GM19023 (cell line): ENCODE data around the gene TPD52L1.

ENCODE experiments used
- ATAC-seq: cut with Tn5 transposase; IDR thresholded peaks from one replicate; pipeline ENCODE4 v1.9.1; 2021; ENCODE audit warnings: mild to moderate bottlenecking, moderate library complexity; ENCODE audit not compliant: unreplicated experiment

Gene TPD52L1

GRCh38 chr6:125236536-125237327, 83.2 kb downstream of the TPD52L1 start:
- ATAC-seq: no peak

- no peak for ATAC-seq
Measured at GRCh38 chr6:125237764-125238163, 84.2 kb downstream of the TPD52L1 start.

DNA sequence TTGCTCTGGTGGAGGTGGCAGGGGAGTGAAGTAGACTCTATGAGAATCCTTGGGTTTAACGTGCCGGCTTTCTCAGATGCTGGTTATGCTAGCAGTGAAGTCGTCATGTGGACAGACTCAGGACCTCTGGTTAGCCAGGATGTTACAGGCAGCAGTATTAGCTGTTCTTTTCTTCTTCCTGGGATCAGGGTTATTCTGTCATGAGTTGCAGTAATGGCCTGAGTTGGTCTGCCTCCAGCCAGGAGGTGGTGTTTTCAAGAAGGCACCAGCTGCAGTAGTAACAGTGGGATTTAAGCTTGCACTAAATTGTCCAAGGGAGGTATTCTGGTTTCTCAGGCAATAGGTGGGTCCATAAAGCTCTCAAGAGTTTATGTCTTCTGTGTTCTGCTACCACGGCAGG, 91.5 kb downstream of the TPD52L1 start:
- no peak for ATAC-seq

DNA sequence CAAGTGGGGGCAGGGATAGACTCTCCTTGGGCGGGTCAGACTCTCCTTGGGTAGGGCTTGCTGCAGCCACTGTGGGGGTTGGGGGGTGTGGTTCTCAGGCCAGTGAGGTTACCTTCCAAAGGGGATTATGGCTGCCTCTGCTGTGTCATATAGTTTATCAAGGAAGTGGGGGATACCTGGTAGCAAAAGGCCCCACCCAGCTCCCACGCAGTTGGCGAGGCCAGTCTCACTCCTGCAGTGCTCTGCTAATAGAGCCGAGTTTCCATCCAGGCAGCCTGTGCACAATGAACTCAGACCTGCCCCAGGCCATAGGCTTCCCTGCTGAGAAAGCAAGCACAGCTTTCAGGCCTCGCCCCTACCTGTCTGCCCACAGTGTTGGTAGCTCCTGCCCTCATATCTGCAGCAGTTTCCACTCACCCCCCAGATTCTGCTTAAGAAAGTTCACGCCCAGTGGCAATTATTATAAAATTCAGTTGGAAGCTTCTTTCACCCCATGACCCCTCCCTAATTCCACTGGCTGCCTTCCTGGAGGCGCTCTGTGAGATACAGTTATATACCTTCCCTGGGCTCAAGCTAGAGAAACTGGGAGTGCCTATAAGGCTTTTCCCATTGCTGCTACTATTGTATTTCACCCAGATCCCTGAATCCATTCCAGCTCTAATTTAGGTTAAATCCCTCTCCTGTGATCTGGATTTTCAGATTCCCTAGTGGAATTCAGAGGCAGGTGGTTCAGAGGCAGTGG, 92.1 kb downstream of the TPD52L1 start:
- no peak for ATAC-seq

GRCh38 chr6:125246566-125246965, 93.0 kb downstream of the TPD52L1 start:
- no peak for ATAC-seq

- no peak for ATAC-seq
Measured at GRCh38 chr6:125248136-125248535, 94.6 kb downstream of the TPD52L1 start.

- ATAC-seq: no peak
Measured at GRCh38 chr6:125250511-125250910, 96.9 kb downstream of the TPD52L1 start.

GRCh38 chr6:125251516-125252220, 98.1 kb downstream of the TPD52L1 start:
- ATAC-seq: no peak

DNA sequence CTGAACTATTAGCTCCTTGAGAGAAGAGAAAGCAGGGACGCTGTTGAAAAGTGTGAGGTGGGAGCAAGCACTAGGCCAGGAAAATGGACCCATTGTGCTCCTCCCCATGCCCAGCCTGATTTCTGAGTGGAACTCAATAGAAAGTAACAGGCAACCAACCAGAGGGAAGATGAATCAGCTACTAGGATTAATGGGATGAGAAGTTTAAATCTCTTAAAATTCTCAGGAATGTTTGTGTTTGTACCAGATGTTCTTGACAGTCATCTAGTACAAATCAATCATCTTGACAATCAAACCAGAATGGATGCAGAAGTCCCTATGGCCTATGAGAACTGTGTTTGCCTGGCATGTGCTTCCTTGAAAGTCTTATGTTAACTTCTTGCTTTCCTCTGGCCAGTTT, 99.3 kb downstream of the TPD52L1 start:
- ATAC-seq: no peak

- ATAC-seq: no peak
Measured at GRCh38 chr6:125253881-125254280, 100.3 kb downstream of the TPD52L1 start.

DNA sequence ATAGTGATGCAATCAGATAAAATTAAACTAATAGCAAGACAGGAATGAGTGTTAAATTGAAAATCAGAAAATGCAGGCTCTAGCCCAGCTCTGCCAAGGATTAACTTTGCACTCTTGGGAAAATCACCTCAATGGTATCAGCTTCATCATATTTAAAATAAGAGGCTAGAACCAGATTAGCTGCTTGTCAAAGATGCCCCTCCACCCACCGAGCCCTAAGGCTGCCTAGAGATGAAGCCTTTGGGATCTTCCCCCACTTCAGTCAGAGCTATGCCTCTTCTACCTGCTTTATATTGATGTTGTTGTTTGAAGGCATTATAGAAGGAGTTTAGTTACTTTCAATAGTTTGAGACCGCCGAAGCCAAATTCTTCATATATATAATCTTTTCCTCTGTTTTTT, 100.7 kb downstream of the TPD52L1 start:
- no peak for ATAC-seq

GRCh38 chr6:125255201-125255600, 101.6 kb downstream of the TPD52L1 start:
- no peak for ATAC-seq

DNA sequence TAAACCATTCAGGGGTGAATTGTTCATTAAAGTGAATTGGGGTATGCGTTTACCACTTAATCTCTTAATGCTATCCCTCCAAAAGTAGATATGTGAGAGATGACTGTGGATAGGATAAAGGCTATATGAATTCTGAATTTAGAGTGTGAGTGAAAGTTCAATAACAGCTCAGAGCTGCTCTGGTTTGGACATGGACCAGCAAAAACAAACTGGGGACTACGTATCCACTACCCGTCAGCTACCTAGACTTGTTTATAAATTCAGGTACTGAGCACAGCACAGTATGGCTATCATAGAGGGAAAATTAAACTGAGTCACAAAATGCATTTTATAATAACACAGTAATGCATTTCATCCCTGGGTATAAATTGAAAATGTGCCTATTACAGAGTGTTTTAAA, 103.8 kb downstream of the TPD52L1 start:
- ATAC-seq: no peak

DNA sequence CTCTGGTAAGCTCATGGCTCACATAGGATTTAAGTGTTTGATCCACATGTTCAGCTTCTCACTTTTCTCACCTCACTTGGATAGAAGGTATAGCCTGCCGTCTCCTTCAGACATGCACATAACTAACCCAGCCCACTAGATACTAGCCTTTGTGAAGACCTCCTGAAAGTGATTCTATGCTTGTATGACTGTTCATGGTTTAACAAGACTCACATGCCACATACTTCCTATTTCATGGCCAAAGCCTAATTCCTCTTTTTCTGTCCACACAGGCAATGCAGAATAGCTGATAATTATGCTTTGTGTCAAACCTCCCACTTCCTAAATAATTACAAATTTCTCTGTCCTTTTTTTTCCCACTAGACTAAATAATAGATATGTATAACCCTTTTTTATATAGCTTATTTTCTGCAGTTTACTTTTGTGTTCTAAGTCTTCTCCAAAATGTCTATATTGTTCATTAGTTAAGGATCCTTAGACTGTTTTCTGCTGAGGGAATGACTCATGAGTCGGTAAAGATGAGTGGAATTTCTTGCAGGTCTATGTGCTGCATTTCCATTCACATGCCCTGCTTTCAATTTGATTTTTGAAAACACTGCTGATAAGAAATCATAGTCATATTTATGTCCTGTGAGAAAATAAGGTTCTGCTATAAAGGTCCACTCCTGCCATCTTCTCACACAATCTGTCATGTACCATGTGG, 105.2 kb downstream of the TPD52L1 start:
- no peak for ATAC-seq

GRCh38 chr6:125259354-125259736, 105.8 kb downstream of the TPD52L1 start:
- ATAC-seq: no peak

GRCh38 chr6:125262016-125263013, 108.7 kb downstream of the TPD52L1 start:
- ATAC-seq: no peak

GRCh38 chr6:125264476-125264875, 110.9 kb downstream of the TPD52L1 start:
- ATAC-seq: no peak

- ATAC-seq: no peak
Measured at GRCh38 chr6:125267806-125268523, 114.4 kb downstream of the TPD52L1 start.

DNA sequence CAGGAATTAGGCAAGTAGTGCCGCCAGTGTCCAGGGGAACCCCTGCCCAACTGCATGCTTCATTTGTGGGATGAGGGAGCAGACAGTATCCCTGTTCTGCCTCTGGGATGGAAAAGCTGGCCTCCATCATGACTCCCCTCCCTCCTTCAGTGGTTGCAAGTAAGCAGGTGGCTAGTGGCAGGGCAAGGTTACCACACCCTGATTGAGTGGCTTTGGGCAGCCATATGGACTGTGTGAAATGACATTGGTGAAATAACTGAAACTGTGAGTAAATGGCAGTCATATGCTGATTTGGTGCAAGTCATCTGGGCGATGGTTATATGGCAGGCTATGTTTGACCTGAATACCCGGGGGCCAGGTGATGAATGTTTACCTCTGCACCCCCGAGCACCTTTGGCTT, 115.2 kb downstream of the TPD52L1 start:
- no peak for ATAC-seq
